Muscle layer of duodenum (tissue), 2 donors: ENCODE results near the gene CYP11A1.

Experiments
- H3K27ac ChIP-seq: one replicate; pipeline ENCODE4 v1.7.0; 2013; ENCODE audit warnings: mild to moderate bottlenecking, low read length
- H3K27me3 ChIP-seq: one replicate; pipeline ENCODE4 v1.7.0; 2013; ENCODE audit warnings: low read depth, mild to moderate bottlenecking, control low read depth, low read length
- H3K36me3 ChIP-seq, 2 donors: one replicate each; pipeline ENCODE4 v1.7.0; 2013; ENCODE audit warnings: low read length in 2 of 2, control low read depth in 1 of 2, mild to moderate bottlenecking in 1 of 2; ENCODE audit not compliant: insufficient read depth in 2 of 2, control insufficient read depth in 1 of 2
- H3K4me1 ChIP-seq, 2 donors: one replicate each; pipeline ENCODE4 v1.7.0; 2013; ENCODE audit warnings: low read length in 2 of 2, mild to moderate bottlenecking in 2 of 2, control low read depth in 1 of 2, moderate library complexity in 1 of 2; ENCODE audit not compliant: insufficient read depth in 2 of 2, control insufficient read depth in 1 of 2
- H3K4me3 ChIP-seq, 2 donors: one replicate each; pipeline ENCODE4 v1.7.0; 2013; ENCODE audit warnings: low read length in 2 of 2, low read depth in 1 of 2, mild to moderate bottlenecking in 1 of 2
- H3K9me3 ChIP-seq, 2 donors: one replicate each; pipeline ENCODE4 v1.7.0; 2013; ENCODE audit warnings: low read length in 2 of 2, control low read depth in 1 of 2, mild to moderate bottlenecking in 1 of 2; ENCODE audit not compliant: control insufficient read depth in 1 of 2
- donor health status: healthy.

Gene CYP11A1

GRCh38 chr15:74297887-74298286 is 69.6 kb downstream of the CYP11A1 start:
- H3K27me3 ChIP-seq: no peaks in the 10 kb centered on the region
- H3K4me1 ChIP-seq: no peaks in the 10 kb centered on the region
- no peaks in the 10 kb centered on the region for H3K36me3 ChIP-seq
- H3K9me3 ChIP-seq: no peaks in the 10 kb centered on the region
- no peak overlapping the region for H3K4me3 ChIP-seq
- no peak overlapping the region for H3K27ac ChIP-seq

DNA sequence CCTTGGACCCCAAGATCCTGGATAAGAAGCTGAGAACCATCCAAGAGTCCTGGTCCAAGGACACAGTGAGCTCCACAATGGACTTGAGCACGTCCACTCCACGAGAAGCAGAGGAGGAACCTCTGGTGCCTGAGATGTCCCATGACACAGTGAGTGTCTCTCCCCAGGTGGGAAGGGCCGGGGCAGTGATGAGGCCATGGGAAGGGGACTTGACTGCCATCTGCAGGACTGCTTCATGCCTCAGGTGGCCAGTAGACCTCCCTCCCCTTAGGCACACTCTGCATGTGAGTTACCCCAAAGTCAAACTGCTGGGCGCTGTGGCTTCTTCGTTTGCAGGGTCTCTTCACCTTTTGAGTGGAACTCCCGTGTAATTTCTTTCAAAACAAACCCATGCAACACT is 71.6 kb downstream of the CYP11A1 start:
- Histone ChIP-seq H3K27ac (no peak overlapping the region), H3K9me3 (no peaks in the 10 kb centered on the region), H3K36me3 (no peaks in the 10 kb centered on the region), H3K4me3 (no peak overlapping the region), H3K27me3 (no peaks in the 10 kb centered on the region), H3K4me1 (no peaks in the 10 kb centered on the region)

DNA sequence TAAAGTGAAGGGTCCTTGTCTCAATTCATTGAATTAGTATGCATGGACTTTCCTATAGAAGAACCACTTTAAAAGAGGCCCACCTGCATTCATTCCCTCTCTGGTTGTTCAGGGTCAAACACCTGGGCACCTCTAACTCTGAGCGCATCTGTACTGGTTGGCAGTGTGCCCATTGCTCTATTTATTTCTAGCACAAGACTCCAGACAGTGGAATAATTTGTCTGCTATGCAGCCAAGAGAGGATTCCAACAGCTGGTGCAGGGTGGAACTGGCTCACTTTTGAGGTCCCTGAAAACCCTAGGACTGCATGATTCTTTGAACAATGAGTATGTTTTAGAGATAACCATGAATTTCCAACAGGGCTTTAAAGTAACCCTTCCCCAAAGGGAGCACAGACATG is 73.4 kb downstream of the CYP11A1 start:
- no peaks in the 10 kb centered on the region for H3K27me3 ChIP-seq
- no peaks in the 10 kb centered on the region for H3K36me3 ChIP-seq
- no peak overlapping the region for H3K4me3 ChIP-seq
- no peaks in the 10 kb centered on the region for H3K9me3 ChIP-seq
- H3K4me1 ChIP-seq: no peaks in the 10 kb centered on the region
- no peak overlapping the region for H3K27ac ChIP-seq

GRCh38 chr15:74293021-74293810 is 74.2 kb downstream of the CYP11A1 start:
- no peak overlapping the region for H3K4me3 ChIP-seq
- H3K27ac ChIP-seq: no peak overlapping the region
- H3K9me3 ChIP-seq: no peaks in the 10 kb centered on the region
- H3K36me3 ChIP-seq: no peaks in the 10 kb centered on the region
- no peaks in the 10 kb centered on the region for H3K4me1 ChIP-seq
- no peaks in the 10 kb centered on the region for H3K27me3 ChIP-seq

DNA sequence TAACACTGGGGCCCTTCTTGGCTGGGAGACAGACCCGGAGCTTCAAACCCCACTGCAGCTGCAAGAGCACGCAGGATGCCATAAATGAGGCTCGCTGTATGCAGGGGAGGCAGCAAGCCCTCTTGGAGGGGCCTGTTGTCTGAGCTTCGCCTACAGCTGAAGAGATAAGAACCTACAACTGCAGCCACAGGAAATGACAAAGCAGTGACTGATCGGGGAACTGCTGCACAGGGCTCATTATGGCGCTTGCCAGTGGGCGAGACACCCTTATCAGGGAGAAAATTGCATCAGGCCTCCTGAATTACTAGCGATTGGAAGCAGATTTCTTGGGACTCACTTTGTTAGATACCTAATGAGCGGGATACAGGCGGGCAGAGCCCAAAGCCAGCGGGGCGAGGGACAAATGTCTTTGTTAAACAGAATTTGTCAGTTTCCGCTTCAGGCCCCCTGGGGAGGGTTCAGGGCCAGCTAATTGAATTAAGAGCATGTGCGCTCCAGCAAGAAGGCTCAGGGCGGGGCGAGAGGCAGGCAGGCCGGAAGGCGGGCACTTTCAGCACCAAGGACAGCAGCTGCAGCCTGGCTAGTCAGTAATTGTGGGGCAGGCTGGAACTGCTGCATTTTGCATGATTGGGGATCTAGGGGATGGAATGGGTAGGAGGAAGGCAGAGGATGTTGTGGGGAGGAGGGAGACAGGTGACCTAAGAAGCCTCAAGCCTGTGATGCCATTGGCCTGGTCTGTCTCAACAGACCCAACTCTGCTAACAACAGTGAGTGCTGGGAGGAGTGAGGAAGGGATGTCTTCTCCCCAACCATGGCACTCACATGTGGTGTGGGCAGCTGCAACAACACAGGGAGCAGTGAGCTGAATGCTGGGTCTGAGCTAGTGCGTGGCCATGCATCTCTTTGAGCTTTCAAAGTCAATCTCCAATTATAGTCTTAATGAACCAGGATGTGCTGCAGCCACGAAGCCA is 76.1 kb downstream of the CYP11A1 start:
- no peaks in the 10 kb centered on the region for H3K36me3 ChIP-seq
- H3K27ac ChIP-seq: no peak overlapping the region
- no peaks in the 10 kb centered on the region for H3K4me1 ChIP-seq

GRCh38 chr15:74290645-74291044 is 76.8 kb downstream of the CYP11A1 start:
- Histone ChIP-seq H3K27me3 (no peaks in the 10 kb centered on the region), H3K9me3 (no peaks in the 10 kb centered on the region), H3K27ac (no peak overlapping the region), H3K36me3 (no peaks in the 10 kb centered on the region), H3K4me1 (no peaks in the 10 kb centered on the region), H3K4me3 (no peak overlapping the region)

More for the DNA sequence above, 76.1 kb downstream of the CYP11A1 start:
- Histone ChIP-seq H3K27me3 (no peaks in the 10 kb centered on the region), H3K9me3 (no peaks in the 10 kb centered on the region), H3K4me3 (no peak overlapping the region)

- H3K27me3 ChIP-seq: no peaks in the 10 kb centered on the region
- H3K4me3 ChIP-seq: no peak overlapping the region
- no peaks in the 10 kb centered on the region for H3K4me1 ChIP-seq
- H3K27ac ChIP-seq: no peak overlapping the region
- H3K36me3 ChIP-seq: no peaks in the 10 kb centered on the region
- H3K9me3 ChIP-seq: no peaks in the 10 kb centered on the region
Measured at GRCh38 chr15:74289671-74290070, 77.8 kb downstream of the CYP11A1 start.
